ENCODE measurements around the gene TMEM135. TPM values are rescaled to one million over a fixed set of nuclear protein-coding genes. Genes with fewer than 3 reads are reported as not detected.

Gene TMEM135
- total RNA-seq, 1 experiment from 2014 or later = 65.5 TPM

- H3K4me1 ChIP-seq (ENCODE audit: control insufficient read depth, insufficient read depth, low read length) = no peaks in the 10 kb centered on the region
- DNase-seq (ENCODE audit: low read depth, low spot score) (no peak), ATAC-seq (no peak)
- BruUV-seq (replicated peaks) = no TSS peak
- no peak for TF ChIP-seq SIN3A (IDR thresholded peaks at IDR 0.05; ENCODE audit: borderline replicate concordance, insufficient read depth, low read depth, low read length)
- TF ChIP-seq POLR2AphosphoS5 (IDR thresholded peaks at IDR 0.05; ENCODE audit: low read depth, low read length) = no peak
- TF ChIP-seq REST (IDR thresholded peaks at IDR 0.05; ENCODE audit: insufficient read depth in 1 of 2, low read depth in 2 of 2, low read length in 1 of 2) = no peak
- TF ChIP-seq TCF7L2 (IDR thresholded peaks at IDR 0.05; ENCODE audit: low read depth, low read length) = no peak
- no peak for TF ChIP-seq CTCF (IDR thresholded peaks at IDR 0.05)
- no peak overlapping the region for H3K27ac ChIP-seq (ENCODE audit: low read length)
- intact Hi-C loops (cut with micrococcal nuclease; ENCODE audit: unreplicated experiment) = no loop called here
- ChIA-PET POLR2A (no interaction called here), CTCF (interaction anchor here (0.5 kb wide), 1 partner anchor 156 kb away, joined by 4 read pairs; no protein-coding TSS in a partner anchor)
- no peaks in the 10 kb centered on the region for H3K9me3 ChIP-seq (ENCODE audit: control insufficient read depth, insufficient read depth, low read depth, low read length)
- in situ Hi-C loops (cut with HindIII; ENCODE audit: low pct_unique_long_range_greater_than_20kb, low sequenced_read_pairs) = no loop called here
- no peaks in the 10 kb centered on the region for H3K36me3 ChIP-seq (ENCODE audit: control insufficient read depth, insufficient read depth, low read length)
- H3K4me3 ChIP-seq (ENCODE audit: low read depth in 2 of 2, low read length in 2 of 2) = no peak overlapping the region
- no peaks in the 10 kb centered on the region for H3K27me3 ChIP-seq (ENCODE audit: control insufficient read depth, insufficient read depth, low read length)
These were observed 113.2 kb downstream of the TMEM135 start for GRCh38 chr11:87150936-87151335.

- ATAC-seq (no peak), DNase-seq (ENCODE audit: low read depth, low spot score) (no peak)
- Histone ChIP-seq H3K4me3 (ENCODE audit: low read depth in 2 of 2, low read length in 2 of 2) (no peak overlapping the region), H3K27ac (ENCODE audit: low read length) (no peak overlapping the region), H3K9me3 (ENCODE audit: control insufficient read depth, insufficient read depth, low read depth, low read length) (no peaks in the 10 kb centered on the region), H3K36me3 (ENCODE audit: control insufficient read depth, insufficient read depth, low read length) (no peaks in the 10 kb centered on the region), H3K27me3 (ENCODE audit: control insufficient read depth, insufficient read depth, low read length) (no peaks in the 10 kb centered on the region), H3K4me1 (ENCODE audit: control insufficient read depth, insufficient read depth, low read length) (no peaks in the 10 kb centered on the region)
- no peak for TF ChIP-seq REST (IDR thresholded peaks at IDR 0.05; ENCODE audit: insufficient read depth in 1 of 2, low read depth in 2 of 2, low read length in 1 of 2)
- TF ChIP-seq POLR2AphosphoS5 (IDR thresholded peaks at IDR 0.05; ENCODE audit: low read depth, low read length) = no peak
- no peak for TF ChIP-seq TCF7L2 (IDR thresholded peaks at IDR 0.05; ENCODE audit: low read depth, low read length)
- no peak for TF ChIP-seq SIN3A (IDR thresholded peaks at IDR 0.05; ENCODE audit: borderline replicate concordance, insufficient read depth, low read depth, low read length)
- TF ChIP-seq CTCF (IDR thresholded peaks at IDR 0.05) = no peak
- ChIA-PET POLR2A (no interaction called here), CTCF (no interaction called here)
- intact Hi-C loops (cut with micrococcal nuclease; ENCODE audit: unreplicated experiment) = no loop called here
- BruUV-seq (replicated peaks) = no TSS peak
- in situ Hi-C loops (cut with HindIII; ENCODE audit: low pct_unique_long_range_greater_than_20kb, low sequenced_read_pairs) = no loop called here
These were observed 116.5 kb downstream of the TMEM135 start for GRCh38 chr11:87154246-87154645.
